ENCODE measurements around the gene ALAS1.

Gene ALAS1

GRCh38 chr3:52221141-52221562, 23.2 kb downstream of the ALAS1 start:
- no peak for DNase-seq (ENCODE audit: low read depth)

GRCh38 chr3:52221563-52222318, 23.8 kb downstream of the ALAS1 start:
- DNase-seq (ENCODE audit: low read depth), result no peak

- no peak for DNase-seq (ENCODE audit: low read depth)
These were observed 24.6 kb downstream of the ALAS1 start for GRCh38 chr3:52222319-52223221.

GRCh38 chr3:52223449-52224408, 25.8 kb downstream of the ALAS1 start:
- DNase-seq (ENCODE audit: low read depth), result no peak

- DNase-seq (ENCODE audit: low read depth), result no peak
These were observed 27.7 kb downstream of the ALAS1 start, which contains the start of gene TLR9 for GRCh38 chr3:52225452-52226228. TSS of gene TLR9 (minus strand) at chr3:52225645. CDS start at chr3:52225529, 116 bp downstream.

- no peak for DNase-seq (ENCODE audit: low read depth)
These were observed 28.4 kb downstream of the ALAS1 start for GRCh38 chr3:52226229-52226817.

GRCh38 chr3:52227117-52227516, 29.2 kb downstream of the ALAS1 start:
- no peak for DNase-seq (ENCODE audit: low read depth)

GRCh38 chr3:52227766-52228165, 29.8 kb downstream of the ALAS1 start:
- DNase-seq (ENCODE audit: low read depth), result no peak

- DNase-seq (ENCODE audit: low read depth), result no peak
These were observed 30.3 kb downstream of the ALAS1 start for GRCh38 chr3:52228266-52228665.

GRCh38 chr3:52228751-52229291, 30.9 kb downstream of the ALAS1 start:
- no peak for DNase-seq (ENCODE audit: low read depth)

- DNase-seq (ENCODE audit: low read depth), result no peak
These were observed 31.7 kb downstream of the ALAS1 start for GRCh38 chr3:52229656-52230055.

- DNase-seq (ENCODE audit: low read depth), result no peak
These were observed 32.5 kb downstream of the ALAS1 start for GRCh38 chr3:52230461-52230860.

- no peak for DNase-seq (ENCODE audit: low read depth)
These were observed 33.0 kb downstream of the ALAS1 start for GRCh38 chr3:52230889-52231499.

- no peak for DNase-seq (ENCODE audit: low read depth)
These were observed 33.7 kb downstream of the ALAS1 start for GRCh38 chr3:52231502-52232278.

GRCh38 chr3:52232279-52233107, 34.5 kb downstream of the ALAS1 start:
- DNase-seq (ENCODE audit: low read depth), result no peak

- DNase-seq (ENCODE audit: low read depth), result no peak
These were observed 35.2 kb downstream of the ALAS1 start for GRCh38 chr3:52233108-52233591.

- no peak for DNase-seq (ENCODE audit: low read depth)
These were observed 36.0 kb downstream of the ALAS1 start for GRCh38 chr3:52233968-52234367.
